DOHH2 (cell line): Measurements from ENCODE around the gene EFTUD2.

Experiments used
- H3F3A ChIP-seq: fragments of 200-600 bp; sonication (generic), shearing (Covaris generic); 2 replicates; pipeline ENCODE4 v1.6.0; 2016; ENCODE audit warnings: antibody characterized with exemption, mild to moderate bottlenecking; ENCODE audit not compliant: control insufficient read depth, insufficient read depth
- H3K27ac ChIP-seq: fragments of 200-600 bp; sonication (generic); 2 replicates; pipeline ENCODE4 v1.5.1; 2014; ENCODE audit warnings: low read depth, mild to moderate bottlenecking, low read length, moderate library complexity
- H3K27me3 ChIP-seq: fragments of 200-600 bp; sonication (generic); 2 replicates; pipeline ENCODE4 v1.6.1; 2014; ENCODE audit warnings: mild to moderate bottlenecking, low read length, mixed read lengths; ENCODE audit not compliant: control insufficient read depth
- H3K36me3 ChIP-seq: fragments of 200-600 bp; sonication (generic); 2 replicates; pipeline ENCODE4 v1.6.1; 2014; ENCODE audit warnings: mild to moderate bottlenecking, low read length, moderate library complexity, mixed read lengths; ENCODE audit not compliant: control insufficient read depth
- H3K4me1 ChIP-seq: fragments of 200-600 bp; sonication (generic); 2 replicates; pipeline ENCODE4 v1.6.1; 2014; ENCODE audit warnings: mild to moderate bottlenecking, low read length, mixed read lengths; ENCODE audit not compliant: control insufficient read depth
- H3K4me2 ChIP-seq: fragments of 200-600 bp; sonication (generic); 2 replicates; pipeline ENCODE4 v1.6.0; 2014; ENCODE audit warnings: mild to moderate bottlenecking, low read length, moderate library complexity
- H3K4me3 ChIP-seq: fragments of 200-600 bp; sonication (generic); 2 replicates; pipeline ENCODE4 v1.5.1; 2014; ENCODE audit warnings: mild to moderate bottlenecking, low read length, mixed read lengths
- H3K79me2 ChIP-seq: fragments of 200-600 bp; sonication (generic); 2 replicates; pipeline ENCODE4 v1.6.1; 2014; ENCODE audit warnings: mild to moderate bottlenecking, low read length, mixed read lengths; ENCODE audit not compliant: control insufficient read depth
- H3K9me2 ChIP-seq: fragments of 200-600 bp; sonication (generic); replicated peaks from 2 replicates; pipeline ENCODE4 v1.6.1; 2014; ENCODE audit warnings: mild to moderate bottlenecking, low read length, mixed read lengths; ENCODE audit not compliant: control insufficient read depth
- H3K9me3 ChIP-seq: fragments of 200-600 bp; sonication (generic); 2 replicates; pipeline ENCODE4 v1.6.1; 2014; ENCODE audit warnings: antibody characterized with exemption, low read length, mixed read lengths; ENCODE audit not compliant: control insufficient read depth, insufficient read depth
- H4K20me1 ChIP-seq: fragments of 200-600 bp; sonication (generic); 2 replicates; pipeline ENCODE4 v1.6.0; 2014; ENCODE audit warnings: low read depth, mild to moderate bottlenecking, antibody characterized with exemption, low read length, moderate library complexity; ENCODE audit not compliant: control insufficient read depth, insufficient read depth
- CTCF ChIP-seq: fragments of 200-600 bp; sonication (generic); IDR thresholded peaks from one replicate; pipeline ENCODE4 v1.5.1; 2014; ENCODE audit warnings: antibody characterized with exemption, mild to moderate bottlenecking, low read depth, low read length; ENCODE audit not compliant: poor library complexity, severe bottlenecking
- EZH2phosphoT487 ChIP-seq: fragments of 200-600 bp; sonication (generic); IDR thresholded peaks from 2 replicates; pipeline ENCODE4 v1.6.1; 2017; ENCODE audit warnings: borderline replicate concordance, mild to moderate bottlenecking, antibody characterized with exemption, low read length, moderate library complexity, mixed read lengths

EFTUD2 gene

GRCh38 chr17:44848257-44848795 is 50.9 kb downstream of the EFTUD2 start:
- H3K9me2 ChIP-seq, result no peaks in the 10 kb centered on the region
- no peak overlapping the region for H3K27ac ChIP-seq
- H4K20me1 ChIP-seq, result no peaks in the 10 kb centered on the region; the same call in 1 of the 2 replicates
- no peaks in the 10 kb centered on the region for H3K9me3 ChIP-seq
- H3F3A ChIP-seq, result no peaks in the 10 kb centered on the region
- no peaks in the 10 kb centered on the region for H3K79me2 ChIP-seq
- H3K4me2 ChIP-seq, result no peak overlapping the region
- no peaks in the 10 kb centered on the region for H3K4me1 ChIP-seq
- peaks cover 31% of the 10 kb centered on the region for H3K36me3 ChIP-seq
- no peak for TF ChIP-seq EZH2phosphoT487
- TF ChIP-seq CTCF, result no peak
- H3K4me3 ChIP-seq, result no peak overlapping the region
- no peaks in the 10 kb centered on the region for H3K27me3 ChIP-seq

GRCh38 chr17:44847586-44847985 is 51.7 kb downstream of the EFTUD2 start, which contains the start of gene HIGD1B:
Gene HIGD1B (plus strand): TSS chr17:44847883. CDS start chr17:44848153, 270 bp downstream.
- H3K9me2 ChIP-seq, result no peaks in the 10 kb centered on the region
- H3F3A ChIP-seq, result no peaks in the 10 kb centered on the region
- no peaks in the 10 kb centered on the region for H3K9me3 ChIP-seq
- no peak within 1 kb of the TSS for H3K27ac ChIP-seq
- H3K4me1 ChIP-seq, result peaks cover 3% of the 10 kb centered on the region; the same call in 1 of the 2 replicates
- H3K4me3 ChIP-seq, result no peak within 1 kb of the TSS
- H3K4me2 ChIP-seq, result no peak within 1 kb of the TSS
- TF ChIP-seq EZH2phosphoT487 (no peak), CTCF (no peak)
- no peaks in the 10 kb centered on the region for H3K27me3 ChIP-seq
- H3K79me2 ChIP-seq, result no peaks in the 10 kb centered on the region
- H4K20me1 ChIP-seq, result no peaks in the 10 kb centered on the region; the same call in 1 of the 2 replicates
- peaks cover 26% of the 10 kb centered on the region for H3K36me3 ChIP-seq

- Histone ChIP-seq H3F3A (no peaks in the 10 kb centered on the region), H3K36me3 (peaks cover 16% of the 10 kb centered on the region), H3K4me3 (no peak overlapping the region), H3K4me1 (peaks cover 4% of the 10 kb centered on the region; the same call in 1 of the 2 replicates), H3K27me3 (no peaks in the 10 kb centered on the region), H3K9me2 (no peaks in the 10 kb centered on the region), H4K20me1 (no peaks in the 10 kb centered on the region; the same call in 1 of the 2 replicates), H3K9me3 (no peaks in the 10 kb centered on the region), H3K4me2 (no peak overlapping the region), H3K79me2 (no peaks in the 10 kb centered on the region), H3K27ac (no peak overlapping the region)
- TF ChIP-seq CTCF (no peak), EZH2phosphoT487 (no peak)
Observed at GRCh38 chr17:44846206-44846605, 53.0 kb downstream of the EFTUD2 start.
